Midbrain (tissue), 1 donor: Measurements from ENCODE around the gene CAPG.

ENCODE experiments used
- DNase-seq: peaks from one replicate; lab custom pipeline; 2025; lab: John Stamatoyannopoulos, UW

The CAPG gene

DNA sequence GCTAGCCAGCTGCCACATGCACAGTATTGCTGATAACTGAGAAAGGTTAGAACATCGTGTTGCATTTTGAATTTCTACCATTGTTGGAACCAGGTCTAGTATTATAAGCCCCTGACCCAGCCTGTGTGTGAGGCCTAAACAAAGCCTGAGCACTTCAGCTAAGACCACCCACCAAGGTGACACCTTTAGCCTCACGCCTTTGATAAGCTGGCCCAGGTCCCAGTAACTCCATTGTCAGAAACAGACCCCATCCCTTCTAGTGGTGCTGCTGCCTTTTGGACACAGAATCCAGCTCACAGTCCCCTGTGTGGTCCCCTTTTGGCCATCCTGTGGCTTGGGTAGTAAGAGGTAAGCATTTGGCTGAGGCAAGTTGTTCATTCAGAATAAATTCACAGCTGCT is 54.0 kb downstream of the CAPG start:
- DNase-seq = no peak

DNA sequence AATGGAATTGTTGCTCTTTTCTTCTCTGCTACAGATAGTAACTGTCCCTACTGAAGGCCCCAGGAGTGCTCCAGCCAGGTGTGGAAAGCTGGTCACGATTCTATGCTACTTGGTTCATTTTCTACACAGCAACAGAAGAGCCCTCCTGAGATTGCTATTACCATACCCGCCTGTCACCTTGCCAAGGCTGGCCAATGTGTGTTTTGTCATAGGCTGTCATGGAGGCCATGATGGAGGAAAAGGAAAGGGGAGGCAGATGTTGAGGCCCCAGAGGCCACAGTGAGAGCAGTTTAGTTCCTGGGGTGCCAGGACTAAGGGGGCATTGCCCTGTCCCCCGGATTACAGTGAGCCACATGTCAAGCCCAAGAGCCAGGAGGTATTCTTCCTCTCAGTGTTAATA is 54.6 kb downstream of the CAPG start:
- DNase-seq = no peak

DNA sequence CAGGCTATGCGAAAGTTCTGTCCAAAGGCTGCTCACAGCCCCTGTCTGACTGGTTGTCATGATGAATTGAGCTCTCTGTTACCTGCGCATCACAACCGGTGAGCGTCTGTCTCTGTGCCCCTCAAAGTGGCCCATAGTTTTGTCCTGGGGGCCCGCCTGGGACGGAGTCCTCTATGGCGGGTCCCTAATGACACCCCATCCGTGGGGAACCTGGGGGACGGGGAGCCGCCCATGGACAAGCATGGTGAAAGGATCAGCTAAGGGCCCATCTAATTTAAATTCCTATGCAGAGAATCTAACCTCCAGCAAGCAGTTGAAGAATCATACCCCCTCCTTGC is 55.1 kb downstream of the CAPG start:
- DNase-seq = no peak

DNA sequence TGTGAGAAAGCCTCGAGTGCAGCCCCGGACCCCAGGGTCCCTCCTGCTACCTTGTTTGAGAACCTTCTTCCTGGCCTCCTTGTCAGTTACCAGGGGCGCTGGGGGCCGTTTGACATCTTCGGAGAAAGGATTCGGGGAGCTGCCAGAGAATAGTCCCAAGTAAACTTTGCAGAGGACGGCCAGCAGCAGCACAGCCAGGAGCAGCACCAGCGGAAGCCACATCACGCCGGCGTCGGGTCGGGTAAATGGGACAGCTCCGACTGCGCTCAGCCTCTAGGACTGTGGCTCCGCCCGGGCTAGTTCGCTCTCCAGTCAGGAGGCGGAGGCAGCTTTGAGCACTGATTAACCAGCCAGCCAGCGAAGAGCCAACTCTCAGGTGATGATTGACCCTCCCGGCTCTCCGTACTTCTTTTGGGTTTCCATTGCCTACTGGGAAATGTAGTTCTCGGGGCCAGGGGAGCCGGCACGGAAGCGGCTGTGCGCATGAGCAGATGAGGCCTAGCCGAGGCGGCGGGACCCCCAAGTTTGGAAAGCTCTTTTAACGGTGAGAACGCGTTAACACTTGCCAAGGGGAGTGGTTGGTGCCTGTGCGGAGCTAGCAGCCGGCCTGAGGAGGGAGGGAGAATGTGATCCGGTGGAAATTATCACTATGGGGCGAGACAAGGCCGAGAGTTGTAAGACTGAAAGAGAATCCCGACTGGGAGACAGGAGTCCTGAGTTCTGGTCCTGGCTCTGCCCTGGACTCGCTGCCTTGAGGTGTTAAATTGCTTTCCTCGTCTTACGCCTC is 55.7 kb downstream of the CAPG start, which contains the start of the genes ELMOD3 and RETSAT:
Gene ELMOD3 (plus strand): TSS at position 484 of the 787 bp plus-strand sequence. CDS start 2,430 bp downstream, outside the sequence.
Gene RETSAT (minus strand): TSS at position 243 of the 787 bp plus-strand sequence. CDS start 21 bp downstream, at position 222.
- peak; percentile 97 for DNase-seq

DNA sequence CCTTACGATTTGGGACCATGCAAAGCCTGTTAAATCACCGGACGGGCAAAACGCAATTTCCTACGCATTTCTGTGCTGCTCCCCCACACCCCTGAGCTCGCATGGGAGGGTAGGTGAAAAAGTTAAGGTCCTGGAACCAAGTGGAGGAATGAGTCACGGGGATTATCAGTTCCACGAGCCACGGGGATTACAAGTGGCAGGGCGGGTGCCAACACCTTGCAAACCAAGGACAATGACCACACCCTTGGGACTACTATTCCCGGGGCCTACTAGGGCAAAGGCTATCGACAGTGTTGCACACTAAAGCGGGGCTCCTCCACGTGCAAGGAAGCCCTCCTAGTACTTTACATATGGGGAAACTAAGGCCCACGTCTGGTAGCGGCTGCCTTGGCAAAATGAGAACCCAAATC is 56.3 kb downstream of the CAPG start:
- DNase-seq = peak; percentile 10

DNA sequence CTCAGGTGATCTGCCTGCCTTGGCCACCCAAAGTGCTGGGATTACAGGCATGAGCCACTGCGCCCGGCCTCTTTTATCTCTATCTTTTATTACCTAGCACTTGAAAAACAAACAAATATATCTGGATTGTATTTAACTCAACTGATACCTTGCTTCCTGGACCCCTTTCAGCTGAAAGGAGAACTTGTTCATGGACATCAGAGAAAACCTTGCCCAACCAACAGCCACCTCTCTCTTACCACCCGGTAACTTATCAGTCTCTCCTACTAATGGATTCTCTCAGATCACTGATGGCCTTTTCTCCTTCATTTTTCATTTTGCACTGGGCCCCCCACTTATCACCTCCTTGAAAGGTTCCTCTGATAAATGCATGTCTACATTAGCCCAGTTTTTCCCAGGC is 62.6 kb downstream of the CAPG start:
- DNase-seq = no peak
